ENCODE data around the gene DNAH2.

Gene DNAH2

DNA sequence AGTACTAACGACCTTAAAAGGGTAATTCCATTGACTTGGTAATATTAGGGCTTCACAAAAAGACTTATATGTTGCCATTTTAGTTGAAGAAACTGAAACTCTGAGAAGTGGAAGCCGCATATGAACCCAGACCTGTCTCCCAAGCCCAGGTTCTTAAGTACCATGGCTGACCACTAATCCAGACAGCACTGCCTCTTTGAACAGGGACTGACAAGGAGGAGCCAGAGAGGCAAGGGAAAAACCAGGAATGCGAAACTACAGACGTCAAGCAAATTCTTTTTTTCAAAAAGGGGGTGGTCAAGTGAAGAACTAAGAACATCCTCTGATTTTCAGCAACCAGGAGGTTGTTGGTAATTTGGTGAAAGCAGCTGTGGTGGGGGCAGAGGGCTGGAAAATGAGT lies 155.5 kb downstream of the DNAH2 start:
- Mint-ChIP-seq H3K9me3 (no peaks in the 10 kb centered on the region), H3K27ac (no peak overlapping the region), H3K4me1 (peaks cover 9% of the 10 kb centered on the region), H3K4me3 (no peak overlapping the region), H3K27me3 (no peaks in the 10 kb centered on the region), H3K36me3 (ENCODE audit: low read depth) (peaks cover 14% of the 10 kb centered on the region)
- ATAC-seq = no peak
- DNase-seq = no peak

DNA sequence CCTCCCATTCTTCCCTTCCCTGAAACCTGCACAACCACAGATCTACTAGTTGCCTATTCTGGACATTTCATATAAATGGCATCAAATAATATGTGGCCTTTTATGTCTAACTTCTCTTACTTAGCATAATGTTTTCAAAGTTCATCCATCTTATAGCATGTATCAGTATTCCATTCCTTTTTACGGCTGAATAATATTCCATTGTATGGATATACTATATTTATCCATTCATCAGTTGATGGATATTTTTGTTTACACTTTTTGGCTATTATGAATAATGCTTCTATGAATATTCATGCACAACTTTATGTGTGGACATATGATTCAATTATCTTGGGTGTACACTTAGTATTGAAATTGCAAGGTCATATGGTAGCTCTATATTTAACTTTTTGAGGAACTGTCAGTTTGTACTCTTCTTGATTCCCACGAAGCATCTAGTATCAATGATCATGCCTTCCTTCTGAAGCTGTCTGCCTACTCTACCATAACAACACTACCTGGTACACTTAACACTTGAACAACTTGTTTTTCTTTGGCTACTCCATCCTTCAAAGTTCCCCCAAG lies 158.3 kb downstream of the DNAH2 start:
- Mint-ChIP-seq H3K27me3 (no peaks in the 10 kb centered on the region), H3K9me3 (no peaks in the 10 kb centered on the region), H3K36me3 (ENCODE audit: low read depth) (peaks cover 14% of the 10 kb centered on the region), H3K4me3 (no peak overlapping the region), H3K27ac (no peak overlapping the region), H3K4me1 (no peaks in the 10 kb centered on the region)
- DNase-seq = no peak
- ATAC-seq = no peak

- ATAC-seq = no peak
- H3K36me3 Mint-ChIP-seq (ENCODE audit: low read depth) = peaks cover 8% of the 10 kb centered on the region
- no peak overlapping the region for H3K4me3 Mint-ChIP-seq
- no peaks in the 10 kb centered on the region for H3K4me1 Mint-ChIP-seq
- H3K27me3 Mint-ChIP-seq = no peaks in the 10 kb centered on the region
- no peak for DNase-seq
- H3K27ac Mint-ChIP-seq = no peak overlapping the region
- H3K9me3 Mint-ChIP-seq = no peaks in the 10 kb centered on the region
Measured at GRCh38 chr17:7878234-7878633, 160.7 kb downstream of the DNAH2 start.

DNA sequence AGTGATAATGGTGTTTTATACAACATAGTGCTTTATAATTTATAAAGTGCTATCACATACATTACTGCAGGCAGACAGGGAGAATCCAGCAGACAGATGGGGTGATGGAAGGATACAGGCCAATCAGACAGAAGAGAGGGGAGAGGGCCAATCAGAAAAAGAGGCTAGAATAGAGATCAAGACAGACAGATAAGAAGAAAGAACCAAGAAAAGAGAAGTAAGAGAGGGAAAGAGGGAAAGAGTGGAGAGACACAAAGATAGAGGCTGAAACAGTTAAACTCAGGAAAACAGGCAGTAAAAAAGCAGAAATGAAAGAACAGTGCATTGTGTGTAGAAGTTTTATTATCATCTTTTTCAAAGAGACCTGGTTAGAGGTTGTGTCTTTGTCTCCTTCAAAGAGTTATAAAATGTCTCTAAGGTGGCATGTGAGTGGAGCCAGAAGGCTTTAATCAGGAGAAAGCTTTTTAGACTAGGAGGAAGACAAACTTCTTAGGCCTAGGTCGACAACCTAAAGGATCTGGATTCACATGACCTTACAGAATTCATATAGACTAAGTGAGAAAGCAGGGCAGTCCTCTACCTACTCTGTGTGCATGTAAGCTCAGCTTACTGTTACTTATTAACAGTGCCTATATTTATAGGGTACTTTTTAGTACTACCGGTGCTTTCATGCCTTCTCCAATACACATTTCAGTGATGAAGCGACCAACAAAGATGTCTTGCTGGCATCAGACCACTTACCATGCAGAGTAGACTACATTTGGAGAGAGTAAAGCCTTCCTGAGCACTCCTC lies 162.7 kb downstream of the DNAH2 start:
- Mint-ChIP-seq H3K27me3 (no peaks in the 10 kb centered on the region), H3K9me3 (no peaks in the 10 kb centered on the region), H3K4me1 (no peaks in the 10 kb centered on the region), H3K27ac (no peak overlapping the region), H3K4me3 (no peak overlapping the region), H3K36me3 (ENCODE audit: low read depth) (peaks cover 4% of the 10 kb centered on the region)
- no peak for DNase-seq
- ATAC-seq = no peak

DNA sequence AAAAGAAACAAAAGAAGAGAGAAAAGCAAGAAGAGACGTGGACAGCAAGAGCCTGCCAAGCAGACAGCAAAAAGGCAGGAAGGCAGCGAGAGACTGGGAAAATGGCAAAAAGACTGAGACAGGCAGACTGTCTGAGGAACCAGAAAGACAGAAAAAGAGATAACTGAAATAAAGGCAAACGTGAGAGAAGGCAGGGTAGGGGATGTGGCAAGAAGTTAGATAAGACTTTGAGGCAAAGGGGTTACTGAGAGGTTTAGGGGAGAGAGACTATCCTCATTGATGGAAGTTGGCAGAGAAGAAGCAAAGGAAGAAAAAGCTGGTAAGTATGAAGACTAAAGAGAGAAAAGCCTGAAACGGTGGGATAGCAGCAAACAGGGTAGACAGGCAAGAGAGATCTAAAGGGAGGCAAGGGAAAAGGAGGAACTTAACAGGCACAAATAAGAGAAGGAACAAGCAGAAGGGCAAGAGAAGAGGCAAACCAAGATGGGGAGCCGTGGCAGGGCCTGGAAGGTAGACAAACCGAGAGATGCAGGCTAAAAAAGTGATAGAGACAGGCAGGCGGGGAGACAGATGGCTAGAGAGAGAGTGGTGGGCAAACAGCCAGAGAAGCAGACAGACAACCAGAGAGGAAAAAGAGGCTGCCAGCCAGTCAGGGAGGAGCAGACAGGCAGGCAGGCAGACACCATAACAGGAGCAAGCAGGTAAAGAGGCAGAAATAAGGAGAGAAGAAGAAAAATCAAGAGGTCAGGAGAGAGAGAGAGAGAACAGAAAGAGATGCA lies 163.9 kb downstream of the DNAH2 start:
- ATAC-seq = no peak
- Mint-ChIP-seq H3K4me3 (no peak overlapping the region), H3K36me3 (ENCODE audit: low read depth) (peaks cover 2% of the 10 kb centered on the region), H3K27me3 (no peaks in the 10 kb centered on the region), H3K9me3 (no peaks in the 10 kb centered on the region), H3K4me1 (peaks cover 4% of the 10 kb centered on the region), H3K27ac (no peak overlapping the region)
- DNase-seq = no peak

DNA sequence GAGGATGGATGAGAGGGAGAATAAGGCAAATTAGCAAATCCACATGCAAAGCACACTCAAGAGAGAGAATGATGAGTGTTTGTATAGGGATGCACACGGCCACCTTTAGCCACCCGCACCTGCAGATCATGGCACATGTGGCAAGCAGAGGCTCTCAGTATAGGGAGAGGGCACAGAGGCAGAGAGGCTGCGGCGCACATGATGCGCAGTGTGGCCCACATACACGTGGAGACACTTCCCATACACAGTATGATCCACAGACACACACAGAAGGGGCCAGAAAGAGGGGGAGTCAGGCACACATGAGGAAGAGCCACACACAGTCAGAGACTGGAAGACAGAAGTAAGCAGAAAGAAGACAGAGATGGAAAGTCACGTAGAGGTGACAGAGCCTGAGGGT lies 164.5 kb downstream of the DNAH2 start:
- Mint-ChIP-seq H3K27ac (no peak overlapping the region), H3K4me3 (no peak overlapping the region), H3K36me3 (ENCODE audit: low read depth) (peaks cover 2% of the 10 kb centered on the region), H3K4me1 (peaks cover 6% of the 10 kb centered on the region), H3K9me3 (no peaks in the 10 kb centered on the region), H3K27me3 (no peaks in the 10 kb centered on the region)
- ATAC-seq (no peak), DNase-seq (no peak)

DNA sequence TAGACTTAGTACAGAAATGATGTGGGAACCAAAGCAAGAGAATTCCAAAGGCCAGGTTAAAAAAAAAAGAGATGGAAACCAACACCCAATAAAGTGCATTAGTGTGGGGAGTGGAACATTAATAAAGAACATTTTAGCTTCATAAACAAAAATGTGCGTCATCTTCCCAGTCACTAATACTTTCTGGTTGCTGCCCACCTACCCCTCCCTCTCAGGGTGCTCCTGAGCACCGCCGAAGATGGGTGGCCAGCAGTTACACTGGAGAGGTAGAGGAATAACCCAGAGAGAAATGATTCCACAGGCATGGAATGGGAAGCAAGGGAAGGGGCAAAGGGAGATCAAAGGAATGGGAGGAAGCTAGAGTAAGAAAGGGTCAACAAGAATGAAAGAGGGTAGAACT lies 165.1 kb downstream of the DNAH2 start:
- no peak for ATAC-seq
- peaks cover 2% of the 10 kb centered on the region for H3K36me3 Mint-ChIP-seq (ENCODE audit: low read depth)
- H3K9me3 Mint-ChIP-seq = no peaks in the 10 kb centered on the region
- H3K27me3 Mint-ChIP-seq = no peaks in the 10 kb centered on the region
- H3K4me1 Mint-ChIP-seq = peaks cover 6% of the 10 kb centered on the region
- no peak for DNase-seq
- H3K4me3 Mint-ChIP-seq = no peak overlapping the region
- no peak overlapping the region for H3K27ac Mint-ChIP-seq

Data from activated naive CD8-positive, alpha-beta T cell treated with anti-CD3 and anti-CD28 coated beads, Interleukin-2, amount 50 U/mL, for 24 hours (primary cell).